GM12875 (cell line): ENCODE results near the gene COL19A1.
A peak's percentile ranks its signal among the peaks of the same experiment; 100 is the strongest.

Experiments used
- H3K4me3 ChIP-seq: one replicate; pipeline ENCODE4 v1.5.1; 2011; ENCODE audit warnings: low read depth, low read length, control low read depth
- CTCF ChIP-seq: IDR thresholded peaks from 2 replicates; pipeline ENCODE4 v1.5.1; 2011; ENCODE audit warnings: low read depth, mild to moderate bottlenecking, control low read depth, inconsistent platforms, low read length, moderate library complexity, borderline replicate concordance; ENCODE audit not compliant: insufficient read depth

The COL19A1 gene

GRCh38 chr6:70216767-70217166, 350.4 kb downstream of the COL19A1 start:
- no peak for TF ChIP-seq CTCF

GRCh38 chr6:70219943-70220613, 353.7 kb downstream of the COL19A1 start:
- TF ChIP-seq CTCF, result no peak
- H3K4me3 ChIP-seq, result no peak overlapping the region

More at GRCh38 chr6:70216767-70217166, 350.4 kb downstream of the COL19A1 start:
- no peak overlapping the region for H3K4me3 ChIP-seq

DNA sequence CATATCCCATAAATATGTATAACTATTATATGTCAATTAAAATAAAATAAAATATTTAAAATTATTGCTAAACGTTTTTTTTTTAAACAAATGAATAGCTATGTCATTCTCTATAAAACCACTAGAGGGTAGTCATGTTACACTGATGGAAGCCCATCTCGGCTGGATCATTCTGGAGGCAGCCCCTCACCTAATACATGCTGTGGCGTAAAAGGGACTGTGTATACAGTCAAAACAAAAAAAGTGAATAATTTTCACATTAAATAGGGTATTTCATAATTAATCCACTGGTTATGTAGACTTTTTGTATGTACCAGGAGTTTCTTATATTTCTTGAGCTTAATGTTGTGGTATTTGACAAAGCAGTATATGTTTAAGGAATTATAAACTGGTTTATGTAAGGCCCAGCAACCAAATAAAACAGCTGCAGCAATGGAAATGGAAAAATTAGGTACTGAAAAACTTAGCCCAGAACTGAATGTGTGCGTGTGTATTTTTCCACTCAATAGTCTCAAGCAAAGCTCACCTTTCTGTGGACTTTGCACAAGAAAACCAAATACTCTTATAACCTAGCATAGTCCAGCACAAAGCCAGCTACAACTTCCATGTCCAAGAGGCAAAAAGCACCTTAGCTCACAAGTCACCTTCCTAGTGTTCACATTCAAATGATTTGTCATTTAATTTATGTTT, 354.8 kb downstream of the COL19A1 start:
- no peak overlapping the region for H3K4me3 ChIP-seq
- TF ChIP-seq CTCF, result peak; percentile 47; the same call in 1 of the 2 replicates

DNA sequence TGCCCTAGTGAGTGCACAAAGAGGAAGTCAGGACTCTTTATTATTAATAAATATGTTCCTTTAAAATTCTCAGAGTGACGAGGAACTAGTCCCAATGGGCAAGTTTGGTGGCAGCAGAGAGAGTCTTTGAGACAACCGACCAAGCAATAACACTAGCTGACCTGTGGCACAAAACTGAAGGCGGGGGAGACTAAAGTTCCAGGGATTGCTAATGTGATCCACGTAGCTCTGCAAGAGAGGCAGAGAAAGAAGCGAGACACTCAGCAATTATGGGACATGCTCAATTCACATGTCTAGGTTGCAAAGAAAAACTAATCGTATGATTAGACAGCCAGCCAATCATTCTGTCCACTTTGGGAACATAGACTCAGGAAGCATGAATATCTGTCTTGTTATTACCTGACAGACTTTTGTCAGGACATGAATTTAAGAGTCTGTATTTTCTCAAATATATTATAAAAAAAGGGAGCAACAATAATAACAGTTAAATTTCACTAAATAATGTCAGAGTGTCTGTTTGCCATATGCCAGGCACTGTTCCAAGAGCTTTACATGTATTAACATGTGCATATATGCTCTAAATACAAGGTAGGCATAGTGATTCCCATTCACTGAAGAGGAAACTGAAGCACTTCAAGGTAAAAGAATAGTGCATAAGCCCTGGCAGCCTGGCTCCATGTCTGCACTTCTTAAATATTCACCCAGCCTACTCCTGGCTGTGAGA, 355.5 kb downstream of the COL19A1 start:
- H3K4me3 ChIP-seq, result no peak overlapping the region
- no peak for TF ChIP-seq CTCF

- no peak for TF ChIP-seq CTCF
- H3K4me3 ChIP-seq, result no peak overlapping the region
Measured at GRCh38 chr6:70222439-70222749, 356.0 kb downstream of the COL19A1 start.

DNA sequence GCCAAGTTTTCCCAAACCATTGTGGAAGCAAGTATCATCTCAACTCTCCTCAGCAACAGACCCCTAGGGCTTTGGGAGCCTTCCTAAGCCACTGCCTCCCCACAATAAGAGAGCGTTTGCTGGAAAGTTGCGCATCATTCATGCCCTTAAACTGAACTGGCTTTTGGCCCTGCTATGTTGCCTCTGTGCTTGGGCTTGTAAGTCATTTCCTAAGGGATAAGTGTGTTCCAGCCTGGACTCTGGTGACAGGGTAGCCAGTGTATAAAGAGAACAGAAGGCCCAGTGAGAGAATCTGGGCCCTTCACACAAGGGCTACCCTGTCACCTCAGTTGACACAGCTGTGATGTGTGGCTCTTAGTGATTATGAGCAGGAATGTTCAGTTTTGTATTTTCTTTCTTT, 358.7 kb downstream of the COL19A1 start:
- TF ChIP-seq CTCF, result no peak
- H3K4me3 ChIP-seq, result no peak overlapping the region

DNA sequence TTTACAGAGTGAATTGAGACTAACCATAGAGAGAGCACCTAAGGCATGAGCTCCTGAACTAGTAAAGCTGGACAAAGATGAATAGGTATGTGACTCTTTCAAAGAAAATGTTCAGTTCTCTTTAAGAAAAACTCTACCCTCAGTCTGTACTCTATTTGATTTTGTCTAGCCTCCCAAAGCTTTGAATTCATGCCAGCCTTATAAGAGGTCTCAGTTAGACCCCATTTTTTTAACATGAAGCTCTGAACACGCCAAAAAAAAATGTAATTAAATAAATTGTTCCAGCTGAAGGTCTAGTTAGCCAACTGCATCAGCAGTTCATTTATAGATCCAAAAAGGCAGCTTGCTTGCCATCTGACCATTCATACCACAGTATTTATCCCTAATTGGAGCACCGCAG, 365.0 kb downstream of the COL19A1 start:
- H3K4me3 ChIP-seq, result no peak overlapping the region
- TF ChIP-seq CTCF, result no peak
